Keratinocyte (primary cell): ENCODE data around the gene PRKAG1.

ENCODE experiments used
- CTCF ChIP-seq, 3 experiments: IDR thresholded peaks in 1 of 3; conservative IDR thresholded peaks in 1 of 3; optimal IDR thresholded peaks in 1 of 3; 2 replicates in 2 of 3; 3 replicates in 1 of 3; pipeline versions ENCODE3 to v1.5.1; 2011; ENCODE audit warnings: low read length in 3 of 3, mild to moderate bottlenecking in 3 of 3, moderate library complexity in 2 of 3, control low read depth in 1 of 3, inconsistent platforms in 1 of 3; ENCODE audit not compliant: insufficient read depth in 2 of 3; ENCODE audit errors: extremely low read depth in 1 of 3
- EZH2 ChIP-seq: IDR thresholded peaks from one replicate; pipeline ENCODE4 v1.6.1; 2012; ENCODE audit warnings: inconsistent platforms, mild to moderate bottlenecking, low read length, moderate library complexity

GRCh38 chr12:48998497-48999353 is 19.9 kb downstream of the PRKAG1 start:
- TF ChIP-seq EZH2 (no peak), CTCF (optimal IDR thresholded peaks at IDR 0.05 in 1 of 3, IDR thresholded peaks at IDR 0.05 in 1 of 3, conservative IDR thresholded peaks at IDR 0.05 in 1 of 3; ENCODE audit: extremely low read depth in 1 of 3, insufficient read depth in 2 of 3, low read length in 3 of 3) (no peak)
